ENCODE measurements around the gene PWP1. TPM values are rescaled to one million over a fixed set of nuclear protein-coding genes. Genes with fewer than 3 reads are reported as not detected.
A peak's percentile ranks its signal among the peaks of the same experiment; 100 is the strongest.

Gene PWP1
- total and polyA plus RNA-seq, 3 donors from 2014 or later: 55.7 to 90.4 (median 65.7) TPM

DNA sequence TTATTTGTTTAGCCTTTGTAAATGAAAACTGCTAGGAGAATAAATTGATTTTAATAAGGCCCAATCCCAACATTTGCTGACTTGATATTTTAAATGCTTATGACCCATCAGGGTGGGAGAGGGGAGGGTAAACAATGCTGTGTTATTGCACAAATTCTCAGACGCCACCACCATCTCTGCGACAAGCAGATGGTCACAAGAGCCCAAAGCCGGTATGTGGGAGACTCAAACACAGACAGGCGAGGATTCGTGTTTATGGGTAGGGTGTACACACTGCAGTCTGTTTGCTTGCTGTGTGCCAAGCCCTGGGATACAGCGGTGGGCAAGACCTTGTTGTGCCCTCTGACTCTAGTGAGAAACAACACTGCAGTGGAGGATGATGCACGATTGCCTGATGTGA, 39.2 kb upstream of the PWP1 start:
- 78 to 80% methylated on average over 7 of the region's 7 CpGs for WGBS, 2 donors
- Histone ChIP-seq H3K27ac (peak overlapping the region in 1 of 2 donors; percentile 75), H3K9me3 (no peaks in the 10 kb centered on the region), H3K4me3 (no peak overlapping the region), H3K36me3 (ENCODE audit: low read depth, missing control alignments) (no peaks in the 10 kb centered on the region), H3K27me3 (no peaks in the 10 kb centered on the region), H3K4me1 (peaks cover 8% of the 10 kb centered on the region)
- no peak for DNase-seq
- intact Hi-C loops (cut with DNase I; ENCODE audit: low total_unique reads): no loop called here
- TF ChIP-seq, protein P1, sequence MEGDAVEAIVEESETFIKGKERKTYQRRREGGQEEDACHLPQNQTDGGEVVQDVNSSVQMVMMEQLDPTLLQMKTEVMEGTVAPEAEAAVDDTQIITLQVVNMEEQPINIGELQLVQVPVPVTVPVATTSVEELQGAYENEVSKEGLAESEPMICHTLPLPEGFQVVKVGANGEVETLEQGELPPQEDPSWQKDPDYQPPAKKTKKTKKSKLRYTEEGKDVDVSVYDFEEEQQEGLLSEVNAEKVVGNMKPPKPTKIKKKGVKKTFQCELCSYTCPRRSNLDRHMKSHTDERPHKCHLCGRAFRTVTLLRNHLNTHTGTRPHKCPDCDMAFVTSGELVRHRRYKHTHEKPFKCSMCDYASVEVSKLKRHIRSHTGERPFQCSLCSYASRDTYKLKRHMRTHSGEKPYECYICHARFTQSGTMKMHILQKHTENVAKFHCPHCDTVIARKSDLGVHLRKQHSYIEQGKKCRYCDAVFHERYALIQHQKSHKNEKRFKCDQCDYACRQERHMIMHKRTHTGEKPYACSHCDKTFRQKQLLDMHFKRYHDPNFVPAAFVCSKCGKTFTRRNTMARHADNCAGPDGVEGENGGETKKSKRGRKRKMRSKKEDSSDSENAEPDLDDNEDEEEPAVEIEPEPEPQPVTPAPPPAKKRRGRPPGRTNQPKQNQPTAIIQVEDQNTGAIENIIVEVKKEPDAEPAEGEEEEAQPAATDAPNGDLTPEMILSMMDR (IDR thresholded peaks at IDR 0.05): no peak
- TF ChIP-seq POLR2A (IDR thresholded peaks at IDR 0.05): no peak

DNA sequence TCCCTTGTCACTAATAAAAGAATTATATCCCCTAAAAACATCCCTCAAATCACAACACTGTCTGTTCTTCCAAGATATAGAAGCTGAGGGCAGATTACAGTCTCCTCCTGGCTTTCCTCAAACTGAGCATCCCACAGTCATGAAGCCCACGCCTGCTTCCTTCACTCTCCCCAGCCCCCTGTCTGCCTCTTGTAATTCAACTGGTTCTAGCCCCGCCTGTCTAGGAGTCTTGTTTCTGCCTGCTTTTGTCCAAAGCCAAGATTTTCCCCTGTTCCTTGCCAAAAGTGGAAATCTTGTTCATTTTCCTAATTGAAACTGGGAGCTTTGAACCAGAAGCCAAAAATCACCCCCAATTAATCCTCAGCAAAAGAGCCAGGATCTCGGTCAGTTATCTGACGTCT, 35.9 kb upstream of the PWP1 start:
- 49 to 55% methylated on average over 4 of the region's 4 CpGs for WGBS, 2 donors
- Histone ChIP-seq H3K4me3 (no peak overlapping the region), H3K4me1 (peaks cover 8% of the 10 kb centered on the region), H3K9me3 (no peaks in the 10 kb centered on the region), H3K27ac (no peak overlapping the region), H3K36me3 (ENCODE audit: low read depth, missing control alignments) (no peaks in the 10 kb centered on the region), H3K27me3 (no peaks in the 10 kb centered on the region)
- no peak for DNase-seq
- intact Hi-C loops (cut with DNase I; ENCODE audit: low total_unique reads): no loop called here
- TF ChIP-seq, protein P1 (IDR thresholded peaks at IDR 0.05): no peak
- no peak for TF ChIP-seq POLR2A (IDR thresholded peaks at IDR 0.05)

DNA sequence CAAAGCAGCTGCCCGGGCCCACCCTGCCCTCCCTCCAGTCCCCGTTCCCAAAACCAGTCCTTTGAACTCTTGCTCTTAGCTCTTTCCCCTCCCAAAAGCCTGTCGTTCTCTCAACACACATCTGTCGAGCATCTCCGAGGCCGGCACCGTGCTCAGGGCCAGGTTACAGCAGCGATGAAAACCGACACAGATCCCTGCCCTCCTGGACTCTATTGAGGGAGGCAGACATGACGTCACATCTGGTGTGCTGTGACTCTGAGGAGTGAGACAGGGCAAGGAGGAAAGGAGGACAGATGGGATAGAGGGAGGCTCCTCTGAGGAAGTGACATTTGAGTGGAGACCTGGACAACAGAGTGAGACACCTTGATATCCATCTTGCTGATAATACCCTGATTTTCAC, 34.6 kb upstream of the PWP1 start:
- TF ChIP-seq, protein P1 (IDR thresholded peaks at IDR 0.05): no peak
- no peak for TF ChIP-seq POLR2A (IDR thresholded peaks at IDR 0.05)
- 73 to 74% methylated on average over 10 of the region's 10 CpGs for WGBS, 2 donors
- intact Hi-C loops (cut with DNase I; ENCODE audit: low total_unique reads): no loop called here
- Histone ChIP-seq H3K9me3 (no peaks in the 10 kb centered on the region), H3K4me3 (no peak overlapping the region), H3K27ac (no peak overlapping the region), H3K36me3 (ENCODE audit: low read depth, missing control alignments) (no peaks in the 10 kb centered on the region), H3K27me3 (no peaks in the 10 kb centered on the region), H3K4me1 (peaks cover 4% of the 10 kb centered on the region)
- DNase-seq: no peak

DNA sequence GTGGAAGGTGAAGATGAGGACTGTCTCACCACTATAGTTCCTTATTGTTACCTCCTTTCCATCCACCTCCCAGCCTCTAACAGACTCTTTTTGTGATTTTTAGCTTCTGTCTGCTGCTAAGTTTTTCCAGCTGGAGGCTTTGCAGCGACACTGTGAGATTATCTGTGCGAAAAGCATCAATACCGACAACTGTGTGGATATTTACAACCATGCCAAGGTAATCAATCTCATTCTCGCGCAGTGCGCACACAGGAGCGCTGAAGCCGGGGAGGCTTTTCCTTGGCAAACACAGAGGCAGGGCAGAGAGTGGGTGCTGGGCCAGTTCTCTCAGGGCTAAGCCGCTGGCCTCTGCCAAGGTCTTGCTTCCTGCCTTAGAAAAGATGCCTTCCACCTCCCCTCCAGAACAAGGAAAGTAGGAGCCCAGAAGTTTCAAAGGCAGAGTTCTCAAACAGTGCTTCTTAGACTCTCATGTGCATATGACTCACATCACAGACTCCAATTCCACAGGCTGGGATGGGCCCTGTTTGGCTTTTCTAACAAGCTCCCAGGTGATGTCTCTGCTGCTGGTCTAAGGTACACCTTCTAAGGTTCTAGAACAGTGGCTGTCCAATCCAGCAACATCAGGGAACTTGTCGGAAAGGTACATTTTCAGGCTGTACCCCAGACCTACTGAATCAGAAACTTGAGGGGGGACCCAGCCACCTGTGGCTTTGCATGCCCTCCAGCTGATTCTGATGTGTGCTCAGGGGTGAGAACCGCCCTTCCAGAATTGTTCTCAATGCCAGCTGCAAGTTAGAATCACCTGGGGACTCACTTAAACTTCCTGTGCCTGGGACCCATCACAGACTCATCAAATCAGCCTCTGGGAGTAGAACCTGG, 33.8 kb upstream of the PWP1 start:
- 67 to 92% methylated on average over 11 of the region's 11 CpGs for WGBS, 2 donors
- TF ChIP-seq, protein P1 (IDR thresholded peaks at IDR 0.05): no peak
- TF ChIP-seq POLR2A (IDR thresholded peaks at IDR 0.05): no peak
- intact Hi-C loops (cut with DNase I; ENCODE audit: low total_unique reads): no loop called here
- Histone ChIP-seq H3K4me3 (no peak overlapping the region), H3K27me3 (no peaks in the 10 kb centered on the region), H3K27ac (no peak overlapping the region), H3K36me3 (ENCODE audit: low read depth, missing control alignments) (no peaks in the 10 kb centered on the region), H3K4me1 (no peaks in the 10 kb centered on the region), H3K9me3 (no peaks in the 10 kb centered on the region)
- no peak for DNase-seq

DNA sequence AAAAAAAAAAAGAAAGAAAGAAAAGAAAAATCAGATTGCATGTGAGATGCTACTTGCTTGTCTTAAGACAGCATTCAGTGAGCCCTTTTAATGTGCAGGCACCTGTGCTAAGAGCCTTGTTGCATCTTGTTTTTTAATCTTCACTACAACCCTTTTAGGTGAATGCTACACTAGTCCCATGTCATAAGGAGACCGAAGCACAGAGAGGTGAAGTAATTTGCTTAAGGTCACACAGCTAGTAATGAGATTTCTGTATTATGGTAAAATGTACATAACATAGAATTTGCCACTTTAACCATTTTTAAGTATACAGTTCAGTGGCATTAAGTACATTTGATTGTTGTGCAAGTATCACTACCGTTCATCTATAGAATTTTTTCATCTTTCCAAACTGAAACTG, 32.1 kb upstream of the PWP1 start:
- TF ChIP-seq, protein P1 (IDR thresholded peaks at IDR 0.05): no peak
- TF ChIP-seq POLR2A (IDR thresholded peaks at IDR 0.05): no peak
- 59 to 91% methylated on average over 2 of the region's 2 CpGs for WGBS, 2 donors
- intact Hi-C loops (cut with DNase I; ENCODE audit: low total_unique reads): no loop called here
- no peaks in the 10 kb centered on the region for H3K4me1 ChIP-seq
- H3K4me3 ChIP-seq: no peak overlapping the region
- H3K27me3 ChIP-seq: no peaks in the 10 kb centered on the region
- H3K9me3 ChIP-seq: no peaks in the 10 kb centered on the region
- DNase-seq: no peak
- H3K27ac ChIP-seq: no peak overlapping the region
- no peaks in the 10 kb centered on the region for H3K36me3 ChIP-seq (ENCODE audit: low read depth, missing control alignments)
